HG03558 (cell line): ENCODE results near the gene THYN1.
"Not testable (repeated sequence)": the region's sequence is repeated elsewhere in the genome, so short reads cannot be mapped to it uniquely, and the experiment has no call there.

Source experiments
- ATAC-seq: cut with Tn5 transposase; IDR thresholded peaks from one replicate; pipeline ENCODE4 v1.9.1; 2021; ENCODE audit warnings: moderate number of reproducible peaks; ENCODE audit not compliant: unreplicated experiment; ENCODE audit errors: extremely low read depth

The THYN1 gene

DNA sequence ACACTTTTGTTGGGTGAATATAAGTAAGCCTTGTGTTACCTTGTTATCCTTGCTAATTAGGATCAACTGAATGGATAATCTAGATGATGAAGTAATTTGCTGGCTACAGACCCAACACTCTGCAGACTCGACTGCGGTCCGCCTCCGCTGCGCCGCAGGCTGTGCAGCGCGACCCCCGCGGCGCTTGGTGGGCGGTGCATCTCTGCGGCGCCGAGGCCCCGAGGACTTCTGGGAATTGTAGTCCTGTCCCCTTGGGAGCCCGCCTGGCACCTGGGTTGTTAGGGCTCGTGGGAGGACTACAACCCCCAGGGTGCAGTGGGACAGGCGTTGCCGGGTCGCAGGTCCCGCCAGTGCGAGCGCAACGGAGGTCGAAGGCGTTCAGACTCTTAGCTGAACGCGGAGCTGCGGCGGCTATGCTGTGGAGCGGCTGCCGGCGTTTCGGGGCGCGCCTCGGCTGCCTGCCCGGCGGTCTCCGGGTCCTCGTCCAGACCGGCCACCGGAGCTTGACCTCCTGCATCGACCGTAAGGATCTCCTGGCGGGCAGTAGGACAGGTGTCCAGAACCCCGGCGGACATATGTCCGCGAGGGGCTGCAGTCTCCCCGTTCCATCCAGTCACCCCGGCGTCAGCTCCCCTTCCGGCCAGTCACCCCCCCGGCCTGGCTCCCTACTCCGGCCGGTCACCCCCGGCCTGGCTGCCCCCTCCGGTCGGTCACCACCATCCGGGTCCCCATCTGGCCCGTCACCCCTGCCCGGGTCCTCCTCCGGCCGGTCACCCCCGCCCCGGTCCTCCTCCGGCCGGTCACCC is at the start of gene THYN1, which contains the start of gene ACAD8:
Gene THYN1 (minus strand): TSS at position 165 of the 806 bp plus-strand sequence. CDS start 470 bp downstream, outside the sequence.
Gene ACAD8 (plus strand): TSS at position 381 of the 806 bp plus-strand sequence. CDS start 33 bp downstream, at position 414.
- ATAC-seq, result peak; percentile 99

DNA sequence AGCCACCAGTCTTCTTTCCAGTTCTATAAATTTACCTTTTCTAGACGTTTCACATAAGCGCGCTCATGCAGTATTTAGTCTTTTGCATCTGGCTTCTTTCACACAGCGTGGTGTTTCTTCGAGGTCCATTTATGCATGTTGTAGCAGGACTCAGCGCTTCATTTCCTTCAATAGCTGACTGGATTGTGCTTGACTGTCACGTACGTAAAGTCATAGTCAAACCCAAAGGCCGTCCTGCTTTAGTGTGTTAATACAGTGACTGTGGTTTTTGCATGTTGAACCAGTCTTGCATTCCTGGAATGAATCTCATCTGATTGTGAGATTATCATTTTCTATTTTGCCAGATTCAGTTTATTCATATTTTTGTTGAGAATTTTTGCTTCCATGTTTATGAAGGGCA is 41.5 kb upstream of the THYN1 start:
- no peak for ATAC-seq

DNA sequence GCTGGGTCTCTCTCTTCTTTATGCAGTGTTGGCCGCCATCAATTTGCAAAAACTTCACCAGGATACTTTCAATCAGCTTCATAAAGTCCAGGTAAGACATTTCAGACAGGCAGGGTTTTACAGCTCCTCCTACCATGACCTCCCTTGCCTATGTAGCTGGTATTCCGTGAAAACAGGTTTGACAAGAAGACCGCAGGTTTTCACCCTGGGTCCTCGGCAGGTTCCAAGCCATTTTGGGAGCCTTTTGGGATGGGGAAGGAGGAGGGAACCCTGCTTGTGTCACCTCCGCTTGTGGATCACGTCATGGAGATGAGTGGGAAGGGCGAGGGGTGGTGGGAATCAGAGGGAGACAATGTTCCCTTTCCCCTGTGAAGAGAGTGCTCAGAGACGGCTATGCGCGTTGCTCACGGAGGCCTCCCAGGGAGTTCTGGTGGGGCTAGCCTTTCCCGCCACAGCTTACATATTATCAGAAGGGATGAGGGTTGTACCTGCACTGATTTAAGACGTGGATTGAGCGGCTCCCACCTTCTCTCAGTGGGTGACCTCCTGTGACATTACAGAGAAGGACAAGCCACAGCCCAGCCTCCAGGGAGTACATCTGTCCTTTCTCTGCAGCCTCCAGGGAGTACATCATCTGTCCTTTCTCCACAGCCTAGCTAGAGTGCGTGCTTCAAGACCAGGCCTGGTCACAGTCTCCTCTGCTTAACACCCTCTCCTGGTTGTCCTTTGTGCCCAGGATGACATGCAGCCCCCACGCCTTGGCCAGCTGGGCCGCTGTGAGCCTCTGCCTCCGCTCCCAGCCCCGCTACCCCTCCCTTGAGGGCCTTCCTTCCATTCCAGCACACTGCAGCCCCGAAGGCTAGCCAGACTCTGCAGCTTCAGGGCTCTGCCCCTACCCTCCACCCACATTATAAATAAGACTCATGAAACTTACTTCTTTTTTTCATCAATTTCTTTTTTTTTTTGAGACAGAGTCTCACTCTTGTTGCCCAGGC is 40.3 kb upstream of the THYN1 start:
- ATAC-seq, result no peak

DNA sequence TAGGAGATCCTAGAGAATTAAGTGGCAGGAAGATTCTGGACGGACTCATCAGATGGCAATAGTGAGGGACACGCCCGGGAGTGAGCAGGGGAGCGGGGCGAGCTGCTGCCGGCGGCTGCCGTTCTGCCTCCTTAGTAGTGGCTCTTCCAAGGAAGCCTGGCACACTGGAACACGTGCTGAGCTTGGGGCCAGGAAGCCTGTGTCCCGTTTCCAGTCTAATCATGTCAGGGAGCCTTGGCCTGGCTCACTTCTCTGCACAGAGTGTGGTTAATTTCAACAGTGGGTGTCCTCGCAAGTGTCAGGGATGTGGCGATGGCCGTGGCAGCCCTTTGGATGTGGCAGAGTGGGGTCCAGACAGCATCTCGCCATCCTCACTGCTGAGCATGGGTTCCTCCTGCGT is 39.5 kb upstream of the THYN1 start:
- ATAC-seq, result no peak

DNA sequence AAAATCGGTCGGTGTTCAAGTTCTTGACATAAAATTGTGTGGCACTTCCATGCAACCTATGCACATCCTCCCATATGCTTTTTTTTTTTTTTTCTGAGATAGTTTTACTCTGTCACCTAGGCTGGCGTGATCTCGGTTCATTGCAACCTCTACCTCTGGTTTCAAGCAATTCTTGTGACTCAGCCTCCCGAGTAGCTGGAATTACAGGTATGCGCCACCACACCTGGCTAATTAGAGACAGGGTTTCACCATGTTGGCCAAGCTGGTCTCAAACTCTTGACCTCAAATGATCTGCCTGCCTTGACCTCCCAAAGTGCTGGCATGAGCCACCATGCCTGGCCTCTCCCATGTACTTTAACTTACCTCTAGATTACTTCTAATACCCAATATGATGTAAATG is 38.0 kb upstream of the THYN1 start:
- no peak for ATAC-seq

DNA sequence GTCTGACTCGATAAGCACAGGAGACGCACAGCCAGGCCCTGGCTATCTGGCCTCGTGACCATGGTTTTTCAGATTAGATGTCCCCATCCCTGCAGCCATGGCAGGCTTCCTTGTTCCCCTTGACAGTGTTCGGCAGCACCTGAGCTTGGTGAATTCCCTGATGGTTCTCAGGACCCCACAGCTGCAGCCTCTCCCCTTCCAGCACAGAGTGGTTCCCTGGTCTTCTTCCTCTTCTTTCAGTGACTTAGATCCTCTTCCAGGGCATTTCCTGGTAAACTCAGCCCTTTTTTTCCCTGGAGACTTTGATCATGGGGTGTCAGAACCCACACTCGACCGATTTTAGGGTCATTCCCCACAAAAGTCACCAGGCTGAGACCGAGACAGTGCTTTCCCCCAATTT is 37.5 kb upstream of the THYN1 start:
- ATAC-seq, result no peak

DNA sequence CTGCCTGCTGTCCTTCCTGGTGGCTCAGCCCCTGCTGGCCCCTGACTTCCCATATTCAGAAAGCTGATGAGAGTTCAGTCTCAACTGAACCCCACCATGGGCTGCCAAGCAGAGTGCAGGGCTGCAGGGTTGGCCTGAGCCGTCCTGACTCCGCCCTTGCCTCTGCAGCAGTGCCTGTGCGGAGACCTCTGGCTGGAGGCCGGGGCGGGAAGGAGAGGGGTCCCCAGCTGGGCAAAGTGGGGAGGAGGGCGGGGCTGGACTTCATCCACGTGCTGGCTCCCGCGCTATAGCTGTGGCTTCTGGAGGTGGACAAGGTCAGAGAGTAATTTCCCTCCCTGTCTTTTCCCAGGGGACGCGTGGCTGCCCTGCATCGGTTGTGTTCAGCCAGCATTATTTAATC is 36.6 kb upstream of the THYN1 start:
- ATAC-seq, result no peak

DNA sequence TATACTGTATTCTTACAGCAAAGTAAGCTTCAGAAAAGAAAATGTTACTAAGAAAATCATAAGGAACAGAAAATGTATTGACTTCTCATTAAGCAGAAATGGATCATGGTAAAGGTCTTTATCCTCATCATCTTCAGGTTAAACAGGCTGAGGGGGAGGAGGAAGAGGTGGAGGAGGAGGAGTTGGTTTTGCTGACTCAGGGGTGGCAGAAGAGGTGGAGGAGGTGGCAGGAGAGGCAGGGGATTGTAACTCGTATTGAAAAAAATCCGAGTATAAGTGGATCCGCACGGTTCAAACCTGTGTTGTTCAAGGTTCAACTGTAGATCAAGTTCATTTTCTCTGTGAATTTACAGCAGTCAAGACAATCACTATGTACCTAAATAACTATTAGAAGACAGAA is 36.0 kb upstream of the THYN1 start:
- ATAC-seq, result no peak

DNA sequence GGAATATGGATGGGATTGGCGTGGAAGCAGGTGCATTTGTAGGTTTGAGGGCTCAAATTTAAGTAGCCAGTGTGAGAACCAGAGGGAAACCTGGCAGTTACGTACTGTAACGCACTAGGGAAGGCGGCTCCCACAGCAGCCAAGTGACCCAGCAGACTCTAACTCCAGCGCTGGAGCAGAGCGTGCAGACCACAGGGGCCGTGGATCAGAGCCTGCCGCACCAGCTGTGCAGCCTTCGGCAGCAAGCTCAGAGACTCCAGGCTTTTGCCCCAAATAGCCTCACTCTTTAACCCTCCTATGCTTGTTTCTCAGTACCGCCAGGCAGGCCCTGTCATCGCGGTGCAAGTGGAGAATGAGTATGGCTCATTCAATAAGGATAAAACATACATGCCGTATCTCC is 35.3 kb upstream of the THYN1 start:
- ATAC-seq, result no peak

DNA sequence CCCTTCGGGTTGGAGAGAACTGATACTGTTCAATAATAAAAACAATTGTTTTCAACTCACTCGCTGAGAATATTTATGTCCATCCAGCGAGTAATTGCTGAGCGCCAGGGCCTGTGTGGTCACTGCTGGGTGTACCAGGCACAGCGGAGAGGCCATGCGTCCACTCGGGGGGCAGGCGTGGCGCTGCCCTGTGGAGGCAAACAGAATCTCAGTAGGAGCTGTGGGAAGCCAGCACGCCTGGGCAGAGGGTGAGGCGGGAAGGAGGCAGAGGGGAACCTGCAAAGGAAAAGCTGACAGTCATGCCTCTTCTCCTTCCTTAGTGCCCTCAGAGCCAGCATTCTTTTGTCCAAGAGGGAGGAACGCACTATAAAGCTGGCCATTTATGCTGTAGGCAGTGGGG is 34.4 kb upstream of the THYN1 start:
- no peak for ATAC-seq

DNA sequence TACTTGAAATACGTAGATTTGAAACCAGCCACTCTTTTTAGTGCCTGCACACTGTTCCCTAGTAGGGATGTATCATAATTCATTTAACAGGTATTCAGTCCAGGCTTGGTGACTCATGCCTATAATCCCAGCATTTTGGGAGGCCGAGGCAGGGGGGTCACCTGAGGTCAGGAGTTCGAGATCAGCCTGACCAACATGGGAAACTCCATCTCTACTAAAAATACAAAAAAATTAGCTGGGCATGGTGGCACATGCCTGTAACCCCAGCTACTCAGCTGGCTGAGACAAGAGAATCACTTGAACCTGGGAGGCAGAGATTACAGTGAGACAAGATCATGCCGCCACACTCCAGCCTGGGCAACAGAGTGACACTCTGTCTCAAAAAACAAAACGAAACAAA is 31.2 kb upstream of the THYN1 start:
- not testable (repeated sequence) for ATAC-seq

DNA sequence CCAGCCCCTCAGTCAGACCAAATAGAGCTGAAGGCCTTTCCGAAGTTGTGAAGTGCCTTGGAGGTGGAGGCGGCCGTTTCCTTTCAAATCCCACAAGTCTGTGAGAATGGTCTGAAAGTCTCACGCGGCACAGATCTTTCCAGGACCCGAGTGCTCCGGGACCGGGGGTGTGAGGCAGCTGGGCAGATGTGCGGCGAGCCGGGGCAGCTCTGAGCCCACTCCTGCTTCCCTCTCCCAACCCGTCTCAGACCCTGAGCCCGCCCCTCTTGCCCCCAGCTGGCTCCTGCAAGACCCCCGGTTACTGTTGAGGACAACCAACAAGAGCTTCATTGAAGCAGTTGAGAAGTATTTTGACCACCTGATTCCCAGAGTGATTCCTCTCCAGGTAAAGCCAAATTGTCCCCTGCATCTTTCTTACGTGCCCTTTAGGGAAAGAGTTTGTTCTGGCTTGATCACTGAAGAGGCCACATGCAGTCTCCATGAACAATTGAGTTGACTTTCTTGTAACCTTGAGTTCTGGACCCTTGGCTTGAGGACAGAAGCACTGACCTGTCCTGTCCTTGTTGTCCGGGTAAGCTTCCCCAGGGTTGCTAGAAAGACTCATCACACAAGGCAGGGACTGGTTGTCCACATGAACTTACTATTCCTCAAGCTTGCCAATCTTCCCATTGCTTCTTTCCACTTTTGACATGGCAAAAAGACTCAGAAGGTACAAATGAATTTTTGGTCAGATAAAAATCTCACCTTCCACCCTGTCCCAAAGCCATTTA is 30.5 kb upstream of the THYN1 start:
- no peak for ATAC-seq

DNA sequence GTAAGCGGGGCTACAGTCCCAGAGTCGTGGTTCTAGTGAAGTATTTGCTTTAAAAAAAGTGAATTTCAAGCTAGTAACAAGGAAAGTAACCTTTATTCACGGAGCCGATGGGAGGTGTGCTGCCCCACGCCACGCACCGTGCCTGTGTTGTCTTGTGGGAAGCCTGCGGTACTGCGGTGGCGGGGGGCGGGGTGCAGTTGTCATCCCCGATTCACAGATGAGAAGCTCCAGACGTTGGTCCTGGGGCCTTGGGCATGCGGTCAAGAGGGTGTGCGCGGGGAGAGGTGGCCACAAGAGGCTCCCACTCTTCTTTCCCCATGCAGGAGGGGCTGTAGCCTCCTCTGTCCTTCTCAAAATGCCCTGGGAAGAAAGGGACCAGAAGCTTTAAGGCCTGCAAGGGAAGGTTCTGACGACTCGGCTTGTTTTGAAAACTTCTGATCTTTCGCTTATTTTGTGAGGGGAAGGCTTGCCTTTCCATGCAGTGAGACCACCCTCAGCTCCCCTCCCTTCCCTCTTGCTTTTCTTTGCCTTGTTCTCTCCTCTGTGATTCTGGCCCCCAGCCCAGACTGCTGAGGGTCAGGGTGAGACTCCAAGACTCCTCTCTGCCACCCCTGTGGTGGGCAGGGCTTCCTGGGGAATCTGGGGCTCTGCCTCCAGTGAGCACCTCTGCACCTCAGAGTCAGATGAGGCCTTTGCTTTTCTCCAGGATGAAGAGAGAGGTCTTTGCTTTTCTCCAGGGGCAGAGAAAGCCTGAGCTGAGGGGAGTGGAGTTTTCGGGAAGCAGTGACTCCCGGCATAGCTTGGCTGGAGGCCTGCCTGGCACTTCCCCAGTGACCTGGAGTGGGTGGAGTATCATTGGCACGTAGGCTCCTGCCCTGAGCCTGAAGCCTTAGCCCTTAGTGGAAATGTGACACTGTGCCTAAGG is 29.2 kb upstream of the THYN1 start:
- no peak for ATAC-seq

DNA sequence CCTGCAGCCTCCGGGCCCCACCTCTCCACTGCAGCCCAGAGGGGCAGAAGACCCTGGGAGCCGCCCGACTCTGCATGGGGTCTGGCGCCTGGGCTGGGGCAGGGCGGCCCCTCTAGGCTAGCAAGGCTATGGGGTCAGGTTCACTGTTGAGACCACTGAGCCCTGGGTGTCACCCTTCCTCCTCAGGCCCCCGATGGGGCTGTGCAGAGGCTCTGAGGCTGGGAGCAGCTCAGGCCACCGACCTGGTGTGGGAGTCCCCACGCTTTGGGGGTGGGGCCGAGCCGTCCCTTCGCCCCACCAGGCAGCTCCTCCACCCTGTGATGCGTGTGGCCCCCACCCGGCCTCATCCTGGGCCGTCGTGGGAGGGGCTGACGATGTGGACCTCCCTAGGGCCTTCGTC is 28.5 kb upstream of the THYN1 start:
- not testable (repeated sequence) for ATAC-seq

DNA sequence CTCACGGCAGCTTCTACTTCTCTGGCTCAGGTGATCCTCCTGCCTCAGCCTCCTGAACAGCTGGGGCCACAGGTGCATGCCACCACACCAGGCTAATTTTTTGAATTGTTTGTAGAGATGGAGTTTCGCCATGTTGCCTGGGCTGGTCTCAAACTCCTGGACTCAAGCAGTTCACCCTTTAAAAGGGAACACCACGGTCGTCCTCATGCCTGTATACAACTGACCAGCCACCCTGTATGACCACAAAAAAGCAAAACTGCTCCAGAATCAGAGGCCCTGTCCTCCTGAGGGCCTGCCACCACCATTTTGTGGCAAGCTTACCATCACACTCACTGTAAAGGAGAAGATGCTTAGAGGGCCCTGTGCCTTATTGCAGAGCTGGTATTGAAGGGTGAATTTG is 25.2 kb upstream of the THYN1 start:
- ATAC-seq, result no peak

DNA sequence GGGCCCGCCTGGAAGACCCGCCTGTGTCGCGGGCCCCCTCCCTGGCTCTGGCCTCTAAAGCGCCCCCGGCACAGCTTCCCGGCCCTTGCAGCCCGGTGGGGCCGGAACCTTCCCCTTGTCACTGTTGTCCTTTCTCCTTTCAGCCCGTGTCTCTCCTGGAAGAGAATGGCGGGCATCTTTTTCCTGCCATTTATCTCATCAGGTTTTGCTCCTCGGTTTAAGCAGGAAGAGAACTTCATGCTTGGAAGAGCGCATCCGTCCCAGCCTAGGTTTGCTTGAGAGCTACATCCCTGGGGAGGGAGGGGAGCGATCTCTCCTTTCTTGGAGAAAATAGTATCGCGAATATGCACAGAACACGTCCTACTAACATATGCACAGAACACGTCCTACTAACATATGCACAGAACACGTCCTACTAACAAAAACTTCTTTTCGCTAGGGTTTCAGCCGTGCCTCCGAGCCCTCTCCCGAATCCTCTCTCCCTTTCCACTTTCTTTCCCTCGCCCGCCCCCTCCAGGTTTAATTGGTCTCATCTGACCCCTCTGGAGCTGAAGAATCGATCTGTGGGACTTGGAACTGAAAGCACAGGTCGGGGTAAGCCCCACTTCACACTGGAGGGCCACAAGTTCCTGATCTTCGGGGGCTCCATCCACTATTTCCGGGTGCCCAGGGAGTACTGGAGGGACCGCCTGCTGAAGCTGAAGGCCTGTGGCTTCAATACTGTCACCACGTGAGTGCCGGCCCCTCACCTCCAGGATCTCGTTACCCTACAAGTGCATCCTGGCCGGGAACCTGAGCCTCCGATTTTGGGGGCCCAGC is 24.2 kb upstream of the THYN1 start:
- no peak for ATAC-seq

DNA sequence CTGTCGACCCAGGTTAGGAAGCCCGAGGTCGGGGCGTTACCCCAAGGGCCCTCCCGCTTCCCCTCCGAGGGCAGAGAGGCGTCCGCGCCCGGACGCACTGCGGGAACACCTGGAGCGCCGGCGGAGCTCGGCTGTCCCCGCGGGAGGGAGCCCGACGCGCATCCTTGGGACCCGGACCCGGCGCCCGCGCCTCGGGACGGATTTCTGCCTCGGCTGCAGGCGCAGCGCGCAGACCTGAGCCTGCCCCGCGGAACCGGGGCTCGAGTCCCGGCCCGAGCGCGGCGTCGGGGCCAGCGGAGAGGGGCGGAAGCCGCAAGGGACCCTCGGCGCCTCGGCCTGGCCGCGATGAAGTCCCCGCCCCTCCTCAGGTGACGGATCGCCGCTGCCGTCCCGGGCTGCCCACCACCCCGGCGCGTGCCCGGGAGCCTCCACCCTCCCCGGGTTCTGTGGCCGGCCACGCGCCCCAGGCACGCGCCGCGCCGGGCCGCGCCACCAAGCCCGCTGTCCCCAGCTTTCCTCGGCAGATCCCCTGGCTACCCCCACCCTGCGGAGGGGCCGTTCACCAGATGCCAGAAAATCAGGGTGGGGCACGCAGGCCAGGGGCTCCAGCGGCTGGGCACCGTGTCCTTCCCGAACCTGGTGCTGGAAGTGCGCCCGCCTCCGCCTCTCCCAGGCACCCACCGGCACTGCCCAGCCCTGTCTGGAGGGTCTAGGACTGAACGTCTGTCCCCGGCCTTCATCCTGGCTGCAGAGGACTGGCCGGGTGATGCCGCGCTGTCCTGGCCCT is 23.4 kb upstream of the THYN1 start:
- ATAC-seq, result no peak
